OCI-LY1 (cell line): ENCODE results near the gene FATE1.

ENCODE experiments used
- H2AFZ ChIP-seq: fragments of 200-600 bp; sonication (generic), shearing (Covaris generic); 2 replicates; pipeline ENCODE4 v1.6.0; 2014; ENCODE audit warnings: antibody characterized with exemption, mild to moderate bottlenecking, low read length
- H3F3A ChIP-seq: fragments of 200-600 bp; sonication (generic), shearing (Covaris generic); 2 replicates; pipeline ENCODE4 v1.6.0; 2014; ENCODE audit warnings: mild to moderate bottlenecking, antibody characterized with exemption, low read length, moderate library complexity; ENCODE audit not compliant: insufficient read depth
- H3K27ac ChIP-seq: fragments of 200-600 bp; sonication (generic); 2 replicates; pipeline ENCODE4 v1.5.1; 2014; ENCODE audit warnings: low read length, mixed run types, mild to moderate bottlenecking, low read depth; ENCODE audit not compliant: poor library complexity, severe bottlenecking
- H3K27me3 ChIP-seq: fragments of 200-600 bp; sonication (generic); 2 replicates; pipeline ENCODE4 v1.6.0; 2014; ENCODE audit warnings: antibody characterized with exemption, mild to moderate bottlenecking, low read length, moderate library complexity; ENCODE audit not compliant: insufficient read depth
- H3K36me3 ChIP-seq: fragments of 200-600 bp; sonication (generic); 2 replicates; pipeline ENCODE4 v1.6.1; 2014; ENCODE audit warnings: mild to moderate bottlenecking, antibody characterized with exemption, low read length, moderate library complexity, mixed read lengths; ENCODE audit not compliant: insufficient read depth
- H3K4me1 ChIP-seq: fragments of 200-600 bp; sonication (generic); 2 replicates; pipeline ENCODE4 v1.5.1; 2014; ENCODE audit warnings: mild to moderate bottlenecking, low read length, moderate library complexity; ENCODE audit not compliant: insufficient read depth, severe bottlenecking
- H3K4me2 ChIP-seq: fragments of 200-600 bp; sonication (generic), shearing (Covaris generic); 2 replicates; pipeline ENCODE4 v1.6.1; 2014; ENCODE audit warnings: low read length
- H3K4me3 ChIP-seq: fragments of 200-600 bp; sonication (generic); 2 replicates; pipeline ENCODE4 v1.5.1; 2014; ENCODE audit warnings: low read length, low read depth, mild to moderate bottlenecking, mixed read lengths; ENCODE audit not compliant: poor library complexity, severe bottlenecking
- H3K79me2 ChIP-seq: fragments of 200-600 bp; shearing (Covaris generic); 2 replicates; pipeline ENCODE4 v1.6.1; 2016; ENCODE audit warnings: mixed run types, low read length, mixed read lengths; ENCODE audit not compliant: insufficient read depth
- H3K9ac ChIP-seq: fragments of 200-600 bp; sonication (generic), shearing (Covaris generic); 2 replicates; pipeline ENCODE4 v1.6.1; 2014; ENCODE audit warnings: mild to moderate bottlenecking, low read length, mixed read lengths
- H3K9me2 ChIP-seq: fragments of 200-600 bp; sonication (generic), shearing (Covaris generic); 2 replicates; pipeline ENCODE4 v1.6.1; 2014; ENCODE audit warnings: low read depth, mild to moderate bottlenecking, low read length, mixed read lengths
- H3K9me3 ChIP-seq: fragments of 200-600 bp; shearing (Covaris generic); 2 replicates; pipeline ENCODE4 v1.6.1; 2014; ENCODE audit warnings: low read length, mixed read lengths
- H4K20me1 ChIP-seq: fragments of 200-600 bp; sonication (generic), shearing (Covaris generic); 2 replicates; pipeline ENCODE4 v1.6.0; 2016; ENCODE audit warnings: mild to moderate bottlenecking, low read length; ENCODE audit not compliant: insufficient read depth
- CTCF ChIP-seq: fragments of 200-600 bp; sonication (generic), shearing (Covaris generic); IDR thresholded peaks from 2 replicates; pipeline ENCODE4 v1.5.1; 2017; ENCODE audit warnings: mild to moderate bottlenecking, antibody characterized with exemption, low read length, moderate library complexity, mixed read lengths
- EZH2 ChIP-seq: fragments of 200-600 bp; sonication (generic), shearing (Covaris generic); IDR thresholded peaks from 2 replicates; pipeline ENCODE4 v1.8.0; 2017; ENCODE audit warnings: borderline replicate concordance, mixed run types, mild to moderate bottlenecking, antibody characterized with exemption, low read length, moderate library complexity, mixed read lengths

FATE1 gene

DNA sequence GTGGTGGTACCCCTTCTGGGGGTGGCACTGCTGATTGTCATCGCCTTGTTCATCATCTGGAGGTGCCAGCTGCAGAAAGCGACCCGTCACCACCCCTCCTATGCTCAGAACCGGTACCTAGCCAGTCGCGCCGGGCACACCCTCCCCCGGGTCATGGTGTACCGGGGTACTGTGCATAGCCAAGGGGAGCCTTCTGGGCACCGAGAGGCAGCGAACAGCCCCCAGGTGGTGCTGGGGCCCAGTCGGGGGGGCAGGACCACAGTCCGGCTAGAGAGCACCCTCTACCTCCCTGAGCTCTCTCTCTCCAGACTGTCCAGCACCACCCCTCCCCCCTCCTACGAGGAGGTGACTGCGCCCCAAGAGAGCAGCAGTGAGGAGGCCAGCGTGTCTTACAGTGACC lies 15.3 kb upstream of the FATE1 start:
- H3K9ac ChIP-seq = no peak overlapping the region
- H4K20me1 ChIP-seq = no peaks in the 10 kb centered on the region
- H3K9me3 ChIP-seq = no peaks in the 10 kb centered on the region
- no peaks in the 10 kb centered on the region for H3K27me3 ChIP-seq
- no peak overlapping the region for H3K4me3 ChIP-seq
- TF ChIP-seq CTCF = no peak
- no peak for TF ChIP-seq EZH2
- no peaks in the 10 kb centered on the region for H3K4me1 ChIP-seq
- no peaks in the 10 kb centered on the region for H3K36me3 ChIP-seq
- H2AFZ ChIP-seq = no peak overlapping the region
- H3K4me2 ChIP-seq = no peak overlapping the region
- no peak overlapping the region for H3K27ac ChIP-seq
- H3K79me2 ChIP-seq = no peaks in the 10 kb centered on the region
- H3K9me2 ChIP-seq = no peaks in the 10 kb centered on the region
- no peaks in the 10 kb centered on the region for H3F3A ChIP-seq

GRCh38 chrX:151701071-151701470 lies 14.8 kb upstream of the FATE1 start:
- H2AFZ ChIP-seq = no peak overlapping the region
- no peaks in the 10 kb centered on the region for H3K9me2 ChIP-seq
- no peaks in the 10 kb centered on the region for H3K4me1 ChIP-seq
- TF ChIP-seq EZH2 = no peak
- no peak for TF ChIP-seq CTCF
- H3K36me3 ChIP-seq = no peaks in the 10 kb centered on the region
- no peak overlapping the region for H3K27ac ChIP-seq
- H4K20me1 ChIP-seq = no peaks in the 10 kb centered on the region
- H3K79me2 ChIP-seq = no peaks in the 10 kb centered on the region
- H3F3A ChIP-seq = no peaks in the 10 kb centered on the region
- no peak overlapping the region for H3K4me3 ChIP-seq
- no peaks in the 10 kb centered on the region for H3K27me3 ChIP-seq
- no peaks in the 10 kb centered on the region for H3K9me3 ChIP-seq
- no peak overlapping the region for H3K9ac ChIP-seq
- no peak overlapping the region for H3K4me2 ChIP-seq

- Histone ChIP-seq H3K9ac (no peak overlapping the region), H4K20me1 (no peaks in the 10 kb centered on the region), H3K9me2 (no peaks in the 10 kb centered on the region), H3K27me3 (no peaks in the 10 kb centered on the region), H3K4me3 (no peak overlapping the region), H3K36me3 (no peaks in the 10 kb centered on the region), H3K9me3 (no peaks in the 10 kb centered on the region), H3K79me2 (no peaks in the 10 kb centered on the region), H2AFZ (no peak overlapping the region), H3K4me1 (no peaks in the 10 kb centered on the region), H3K4me2 (no peak overlapping the region), H3K27ac (no peak overlapping the region), H3F3A (no peaks in the 10 kb centered on the region)
- TF ChIP-seq EZH2 (no peak), CTCF (no peak)
These were observed 14.3 kb upstream of the FATE1 start for GRCh38 chrX:151701531-151701930.
